ENCODE measurements around the gene NCAPD3.
"Not testable (repeated sequence)": the region's sequence is repeated elsewhere in the genome, so short reads cannot be mapped to it uniquely, and the experiment has no call there.

Gene NCAPD3

DNA sequence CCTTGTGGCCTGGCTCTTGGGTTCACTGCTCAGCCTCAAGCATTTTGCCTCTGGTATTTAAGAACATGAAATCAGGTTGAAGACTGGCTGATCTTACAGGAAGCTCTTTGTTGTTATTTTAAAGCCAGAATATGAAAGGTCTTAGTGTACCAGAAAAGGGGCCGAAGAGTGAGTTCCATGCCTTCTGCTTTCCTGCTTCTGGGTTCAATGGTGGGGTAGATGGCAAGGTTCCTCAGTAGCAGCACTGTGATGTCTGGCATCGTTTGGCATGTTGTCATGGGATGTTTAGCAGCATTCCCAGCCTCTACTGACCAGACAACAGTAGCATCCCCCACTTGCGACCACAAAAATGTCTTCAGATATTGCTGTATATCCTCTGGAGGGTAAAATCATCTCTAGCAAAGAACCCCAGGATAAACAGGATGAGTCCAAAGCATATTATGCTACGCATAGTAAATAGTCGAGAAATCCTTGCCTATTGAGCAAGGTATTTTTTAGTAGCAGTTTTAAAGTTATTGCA is 3.1 kb upstream of the NCAPD3 start:
- DNase-seq = no peak

DNA sequence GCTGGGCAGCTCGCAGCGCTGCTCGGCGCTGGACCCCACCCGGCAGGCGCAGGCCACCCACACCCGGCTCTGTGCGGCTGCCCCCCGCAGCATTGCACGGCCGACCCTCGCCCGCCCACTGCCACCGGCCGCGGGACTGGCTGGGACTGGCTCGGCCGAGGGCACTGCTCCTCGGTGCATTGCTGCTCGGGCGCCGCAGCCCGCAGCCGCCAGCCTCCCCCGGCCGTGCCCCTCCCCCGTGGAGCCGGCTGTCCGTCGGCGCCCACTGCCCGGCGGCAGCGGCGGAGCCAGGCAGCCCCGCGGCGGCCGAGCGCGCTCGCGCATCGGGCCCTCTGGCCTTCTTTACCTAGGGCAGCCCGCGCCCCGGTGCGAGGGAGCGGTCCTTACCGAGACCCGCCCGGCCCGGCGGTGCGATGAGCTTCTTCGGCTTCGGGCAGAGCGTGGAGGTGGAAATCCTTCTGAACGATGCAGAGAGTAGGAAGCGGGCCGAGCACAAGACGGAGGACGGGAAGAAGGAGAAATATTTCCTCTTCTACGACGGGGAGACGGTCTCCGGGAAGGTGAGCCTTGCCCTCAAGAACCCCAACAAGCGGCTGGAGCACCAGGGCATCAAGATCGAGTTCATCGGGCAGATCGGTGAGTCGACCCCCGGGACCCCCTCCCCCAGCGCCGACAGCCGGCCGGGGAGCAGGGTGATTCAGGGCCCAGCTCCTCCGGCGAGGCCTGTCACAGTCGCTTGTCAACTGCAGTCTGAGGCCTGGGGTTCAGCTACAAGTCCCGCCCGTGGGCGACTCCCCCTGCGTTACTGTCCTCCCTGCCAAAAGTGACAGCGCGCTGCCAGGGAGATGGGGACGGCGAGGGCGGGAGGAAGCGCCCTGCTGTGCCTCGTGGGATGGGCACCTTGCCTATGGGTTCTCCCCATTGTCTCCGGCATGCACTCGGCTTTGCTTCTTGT is 1.2 kb upstream of the NCAPD3 start:
- peak; percentile 19 to 83 (median 38) for DNase-seq

DNA sequence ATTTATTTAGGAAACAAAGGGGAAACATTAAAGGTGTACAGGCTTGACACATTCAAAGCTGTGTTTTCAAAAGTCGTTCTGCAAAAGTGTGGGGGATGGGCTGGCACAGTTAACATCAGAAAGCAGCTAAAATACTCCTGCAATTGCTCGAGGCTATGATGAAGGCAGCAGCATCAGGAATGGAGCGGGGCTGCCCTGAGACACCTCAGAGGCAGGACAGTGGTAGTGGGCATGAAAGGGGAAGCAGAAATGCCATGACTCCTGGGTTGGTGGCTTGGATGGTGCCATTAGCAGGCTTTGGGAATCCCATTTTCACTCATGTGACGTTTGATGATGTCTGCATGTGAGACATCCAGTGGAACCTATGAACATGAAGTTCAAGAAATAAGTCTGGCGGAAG is 646 bp downstream of the NCAPD3 start:
- peak in 1 of 5 experiments; percentile 31 for DNase-seq

DNA sequence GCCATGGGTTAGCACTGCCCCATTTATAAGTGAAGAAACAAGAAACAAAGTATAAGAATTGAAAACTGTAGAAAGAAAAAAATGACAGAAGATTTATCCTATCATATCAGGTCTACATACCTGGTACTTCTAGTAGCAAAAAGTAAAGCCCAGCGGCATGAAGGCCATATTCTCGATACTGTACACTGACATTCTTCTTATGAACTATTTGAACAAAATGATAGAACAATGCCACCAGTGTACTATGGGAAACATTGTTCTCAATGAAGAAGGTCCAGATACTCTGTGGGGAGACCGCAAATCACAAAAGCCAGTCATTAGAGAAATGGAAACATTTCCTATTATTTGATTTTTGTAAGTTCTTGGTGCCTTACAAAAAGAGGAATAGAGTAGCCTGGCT is 7.0 kb downstream of the NCAPD3 start:
- DNase-seq = no peak

DNA sequence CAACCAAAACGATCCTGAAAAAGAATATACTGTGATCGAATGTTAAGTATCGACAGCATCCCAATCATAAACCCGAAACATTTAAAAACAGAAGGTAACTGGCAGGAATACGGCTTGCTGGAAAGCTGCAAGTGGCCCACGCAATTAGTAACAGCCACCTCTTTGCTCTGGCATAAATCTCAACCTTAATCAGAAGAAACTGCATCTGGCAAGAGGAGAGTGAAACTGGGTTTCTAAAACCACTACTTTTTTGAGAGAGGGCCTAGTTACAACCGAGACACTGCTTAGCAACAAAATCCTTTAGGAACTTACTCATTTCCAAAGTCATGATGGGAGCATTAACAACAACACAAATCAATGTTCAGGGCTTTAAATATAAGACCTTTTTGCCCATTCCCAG is 7.9 kb downstream of the NCAPD3 start:
- DNase-seq = peak in 1 of 5 experiments; percentile 27

DNA sequence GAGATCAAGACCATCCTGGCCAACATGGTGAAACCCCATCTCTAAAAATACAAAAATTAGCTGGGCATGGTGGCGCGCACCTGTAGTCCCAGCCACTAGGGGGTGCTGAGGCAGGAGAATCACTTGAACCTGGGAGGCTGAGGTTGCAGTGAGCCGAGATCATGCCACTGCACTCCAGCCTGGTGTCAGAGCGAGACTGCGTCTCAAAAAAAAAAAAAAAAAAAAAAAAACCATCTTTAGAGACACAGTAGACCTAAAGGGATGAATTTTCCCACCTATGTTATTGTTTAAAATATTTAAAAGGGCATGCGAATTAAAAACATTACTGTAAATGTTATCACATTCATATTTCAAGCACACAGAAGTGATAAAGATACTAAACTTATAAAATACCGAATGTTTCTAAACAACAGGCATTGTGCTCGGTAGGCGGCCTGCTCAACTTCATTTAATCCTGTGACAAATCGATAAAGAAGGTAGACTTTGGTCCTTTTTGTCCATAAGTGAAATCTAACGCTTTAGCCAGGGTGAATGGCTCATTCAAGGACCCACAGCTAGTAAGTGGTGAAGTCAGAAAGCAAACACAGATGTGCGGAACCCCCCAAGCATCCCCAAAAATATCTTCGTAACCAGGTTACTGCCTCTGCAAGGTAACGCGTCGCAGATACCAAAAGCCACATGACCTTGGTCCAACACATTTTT is 16.1 kb downstream of the NCAPD3 start:
- peak; percentile 20 to 69 (median 40) for DNase-seq

DNA sequence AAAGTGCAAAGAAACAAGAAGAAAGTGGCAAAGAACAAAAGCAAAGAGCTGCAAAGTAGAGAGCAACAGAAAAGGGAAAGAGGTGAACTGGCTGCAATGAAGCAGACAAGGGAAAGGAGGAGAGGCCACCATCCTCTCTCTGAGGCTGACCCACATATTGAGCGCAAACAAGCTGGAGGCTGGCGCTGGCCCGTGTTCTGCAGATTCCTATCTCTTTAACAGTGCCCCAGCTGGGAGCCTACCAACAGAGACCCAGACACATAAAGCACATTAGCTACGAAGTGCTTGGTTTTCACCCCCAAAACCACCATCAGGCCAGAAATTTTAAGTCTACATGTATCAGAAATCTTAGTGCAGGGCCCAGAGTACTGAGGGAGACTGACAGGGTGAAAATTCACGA is 17.6 kb downstream of the NCAPD3 start:
- no peak for DNase-seq

DNA sequence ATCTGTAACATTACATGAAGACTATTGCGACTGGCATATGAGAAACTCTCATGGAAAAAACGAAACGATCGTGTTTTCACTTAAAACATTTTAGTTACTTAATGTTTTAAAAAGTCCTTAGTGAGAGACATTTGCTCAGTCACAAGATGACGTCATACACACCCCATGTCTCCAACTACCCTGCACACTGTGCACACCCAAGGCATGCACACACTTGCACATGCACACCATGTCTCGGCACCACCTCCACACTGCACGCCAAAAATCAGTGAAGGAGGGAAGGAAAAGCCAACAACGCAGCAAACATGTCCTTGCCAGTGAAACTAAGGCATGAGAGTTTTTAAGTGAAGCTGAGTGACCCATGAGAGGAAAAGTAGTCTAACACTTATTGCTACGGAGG is 18.0 kb downstream of the NCAPD3 start:
- no peak for DNase-seq

DNA sequence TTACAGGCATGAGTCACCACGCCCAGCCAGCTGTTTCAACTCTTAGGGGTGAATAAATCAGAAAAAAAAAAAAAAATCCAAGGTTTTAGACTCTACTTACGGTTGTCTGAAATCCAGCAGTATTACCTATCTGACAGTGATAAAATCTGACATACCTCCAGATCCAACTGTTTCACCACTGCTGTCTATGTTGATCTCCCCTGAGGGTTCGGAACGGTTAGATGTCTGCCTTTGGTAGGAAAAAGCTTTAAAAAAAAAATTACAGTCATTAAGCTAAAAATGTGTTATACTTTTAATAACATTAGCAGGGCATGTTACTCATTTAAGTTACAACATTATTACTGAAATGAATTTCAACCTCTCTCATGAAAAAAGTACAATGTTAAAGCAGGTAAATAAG is 21.1 kb downstream of the NCAPD3 start:
- no peak for DNase-seq

DNA sequence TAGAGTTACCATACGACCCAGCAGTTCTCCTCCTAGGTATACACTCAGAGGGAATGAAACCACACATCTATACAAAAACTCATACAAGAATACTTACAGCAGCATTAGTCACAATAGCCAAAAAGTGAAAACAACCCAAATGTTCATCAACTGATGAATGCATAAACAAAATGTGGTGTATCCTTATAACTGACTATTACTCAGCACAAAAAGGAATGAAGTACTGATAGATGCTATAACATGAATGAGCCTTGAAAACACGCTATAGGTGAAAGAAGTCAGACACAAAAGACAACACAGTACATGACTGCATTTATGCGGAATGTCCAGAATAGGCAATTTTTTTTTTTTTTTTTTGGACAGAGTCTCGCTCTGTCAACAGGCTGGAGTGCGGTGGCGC is 23.1 kb downstream of the NCAPD3 start:
- no peak for DNase-seq

DNA sequence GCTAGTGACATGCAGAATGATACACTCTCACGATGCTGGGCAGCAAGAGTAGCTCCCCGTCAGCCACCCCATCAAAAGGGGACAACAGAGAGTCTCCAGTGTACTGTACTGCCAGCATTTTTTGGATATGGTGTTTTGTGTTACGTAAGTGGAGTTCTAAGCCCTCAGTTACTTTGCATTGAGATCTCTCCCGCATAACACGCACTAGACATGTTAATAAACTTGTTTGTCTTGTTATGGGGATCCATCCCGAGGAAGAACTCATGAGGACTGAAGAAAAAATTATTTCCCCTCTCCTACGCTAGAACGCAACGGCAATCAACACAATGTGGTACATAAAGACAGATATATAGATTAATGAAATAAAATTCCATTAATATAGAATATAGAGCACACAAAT is 24.2 kb downstream of the NCAPD3 start:
- no peak for DNase-seq

DNA sequence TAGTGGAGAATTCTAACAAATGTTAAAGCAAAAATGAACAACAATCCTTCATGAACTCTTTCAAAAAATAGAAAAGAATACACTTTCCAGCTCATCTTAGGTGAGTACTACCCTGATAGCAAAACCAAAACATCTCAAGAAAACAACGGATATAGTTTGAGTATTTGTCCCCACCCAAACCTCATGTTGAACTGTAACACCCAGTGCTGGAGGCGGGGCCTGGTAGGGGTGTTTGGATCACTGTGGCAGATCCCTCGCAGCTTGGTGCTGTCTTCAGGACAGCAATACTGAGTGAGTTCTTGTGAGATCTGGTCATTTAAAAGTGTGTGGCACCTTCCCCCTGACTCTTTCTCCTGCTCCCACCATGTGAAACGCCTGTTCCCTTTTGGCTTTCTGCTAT is 27.0 kb downstream of the NCAPD3 start:
- DNase-seq = peak in 1 of 5 experiments; percentile 60

DNA sequence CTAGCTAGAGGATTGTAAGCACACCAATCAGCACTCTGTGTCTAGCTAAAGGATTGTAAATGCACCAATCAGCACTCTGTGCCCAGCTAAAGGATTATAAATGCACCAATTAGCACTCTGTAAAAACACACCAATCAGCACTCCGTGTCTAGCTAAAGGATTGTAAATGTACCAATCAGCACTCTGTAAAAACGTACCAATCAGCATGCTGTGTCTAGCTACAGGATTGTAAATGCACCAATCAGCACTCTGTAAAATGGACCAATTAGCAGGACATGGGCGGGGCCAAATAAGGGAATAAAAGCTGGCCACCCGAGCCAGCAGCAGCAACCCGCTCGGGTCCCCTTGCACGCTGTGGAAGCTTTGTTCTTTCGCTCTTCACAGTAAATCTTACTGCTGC is 35.7 kb downstream of the NCAPD3 start:
- not testable (repeated sequence) for DNase-seq

DNA sequence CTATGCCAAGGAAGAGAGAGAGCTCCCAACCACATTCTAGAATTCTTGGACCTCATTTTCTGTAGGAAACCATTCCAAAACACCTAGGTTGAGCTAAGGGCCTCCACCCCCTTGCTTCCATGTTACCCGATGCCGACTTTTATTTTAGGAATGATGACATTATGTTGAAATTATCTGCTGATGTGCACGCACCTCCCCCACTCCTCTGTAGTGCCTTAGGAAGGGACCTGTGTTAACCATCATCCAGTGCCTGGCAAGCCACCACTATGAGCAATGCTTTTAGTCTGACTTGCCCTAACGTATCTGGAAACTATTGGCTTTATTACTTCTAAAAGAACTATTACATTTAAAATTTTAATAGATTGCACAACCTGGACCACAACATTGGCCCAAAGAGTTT is 42.1 kb downstream of the NCAPD3 start:
- no peak for DNase-seq

DNA sequence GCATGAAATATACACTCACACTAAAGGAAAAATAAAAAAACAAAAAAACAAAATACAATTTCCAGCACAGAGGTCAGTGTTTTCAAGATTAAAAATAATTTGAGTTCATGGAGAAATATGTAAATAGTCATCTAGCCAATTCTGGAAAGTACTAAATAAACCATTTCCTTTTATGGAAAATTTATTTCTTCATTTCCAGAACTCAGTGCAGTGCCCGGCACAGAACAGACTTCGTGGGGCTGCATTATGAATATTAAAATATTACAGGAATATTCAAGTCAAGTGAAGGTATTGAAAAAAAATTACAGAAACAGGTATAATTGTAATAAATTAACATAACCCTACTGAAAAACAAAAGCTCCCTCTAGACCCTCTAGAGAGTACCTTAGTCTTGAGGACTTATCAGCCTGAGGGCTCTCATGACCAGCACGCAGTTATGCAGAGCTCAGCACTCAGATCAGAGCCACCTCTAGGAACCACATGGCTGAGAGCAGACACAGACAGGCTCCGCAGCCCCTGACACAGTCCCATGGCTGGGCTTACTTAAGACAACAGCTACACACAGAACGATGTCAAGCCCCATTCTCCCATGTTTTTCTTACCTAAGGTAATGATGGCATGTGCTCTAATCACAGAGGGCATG is 45.6 kb downstream of the NCAPD3 start:
- no peak for DNase-seq

DNA sequence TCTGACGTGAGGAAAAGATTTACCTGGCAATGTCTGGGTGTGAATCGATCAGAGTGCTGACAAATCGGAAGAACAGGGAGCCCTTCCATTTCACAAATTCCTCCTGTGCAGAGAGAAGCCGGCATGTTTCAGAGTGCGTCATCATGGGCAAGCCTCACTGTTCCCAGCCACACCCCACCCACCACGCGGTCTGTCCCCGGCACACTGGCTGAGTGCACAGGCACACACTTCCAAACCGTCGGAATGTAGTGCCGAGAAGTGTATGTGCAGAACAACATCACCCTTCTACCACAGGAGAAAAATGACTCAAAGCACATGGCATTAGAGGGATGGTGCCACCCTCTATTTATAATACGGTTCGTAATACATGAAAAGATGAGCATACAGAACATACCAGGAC is 47.5 kb downstream of the NCAPD3 start:
- no peak for DNase-seq

DNA sequence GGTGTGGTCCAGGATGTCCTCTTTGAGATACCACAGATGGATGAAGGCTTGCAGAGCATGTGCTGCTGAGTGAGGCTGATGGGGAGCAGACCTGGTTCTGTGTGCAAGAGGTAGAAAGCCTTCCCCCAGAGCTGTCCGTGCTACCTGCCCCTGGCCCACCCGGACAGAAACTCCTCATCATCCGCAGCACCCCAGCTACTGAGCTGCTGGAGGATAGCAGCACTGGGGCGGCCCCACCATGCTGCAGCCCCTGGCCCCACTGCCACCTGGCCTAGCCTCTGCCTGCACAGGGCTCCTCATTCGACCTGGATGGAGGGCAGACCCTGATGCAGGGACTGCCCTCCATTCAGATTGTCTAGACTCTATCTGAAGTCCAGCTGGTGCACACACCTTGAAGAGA is 50.5 kb downstream of the NCAPD3 start:
- no peak for DNase-seq

DNA sequence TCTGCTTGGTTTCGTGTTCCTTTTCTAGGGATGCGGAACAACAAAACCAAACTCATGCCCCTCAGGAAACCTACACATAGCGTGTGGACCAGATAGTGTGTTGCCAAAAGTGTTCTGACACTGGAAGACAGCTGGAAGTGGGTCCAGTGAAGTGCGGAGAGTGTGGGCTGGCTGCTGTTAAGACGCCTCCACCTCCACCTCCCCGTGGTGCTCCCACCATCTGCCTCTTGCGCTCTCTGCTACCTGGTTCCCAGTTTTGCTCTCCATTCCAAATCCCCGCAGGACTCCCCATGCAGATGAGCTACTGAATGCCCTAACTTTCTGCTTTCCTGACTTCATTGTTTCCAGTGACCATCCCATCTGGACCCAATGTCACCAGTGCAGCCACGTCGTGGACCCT is 51.8 kb downstream of the NCAPD3 start:
- no peak for DNase-seq

DNA sequence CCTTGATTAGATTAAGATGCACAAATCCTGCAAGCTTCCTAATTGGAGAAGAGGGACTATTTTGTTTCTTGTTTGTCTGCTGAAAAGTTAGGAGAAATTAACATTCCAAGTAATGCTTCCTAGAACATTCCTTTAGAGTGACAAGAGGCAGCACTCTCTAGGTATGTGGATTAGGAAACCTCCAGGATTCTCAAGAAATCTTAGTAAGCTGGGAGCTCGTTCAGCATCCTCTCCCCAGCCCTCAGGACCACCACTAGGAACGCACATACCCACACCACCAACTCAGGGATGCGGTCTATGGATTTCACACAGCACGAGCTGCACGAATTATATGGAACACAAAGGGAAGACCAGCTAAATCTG is 52.9 kb downstream of the NCAPD3 start:
- DNase-seq = no peak

DNA sequence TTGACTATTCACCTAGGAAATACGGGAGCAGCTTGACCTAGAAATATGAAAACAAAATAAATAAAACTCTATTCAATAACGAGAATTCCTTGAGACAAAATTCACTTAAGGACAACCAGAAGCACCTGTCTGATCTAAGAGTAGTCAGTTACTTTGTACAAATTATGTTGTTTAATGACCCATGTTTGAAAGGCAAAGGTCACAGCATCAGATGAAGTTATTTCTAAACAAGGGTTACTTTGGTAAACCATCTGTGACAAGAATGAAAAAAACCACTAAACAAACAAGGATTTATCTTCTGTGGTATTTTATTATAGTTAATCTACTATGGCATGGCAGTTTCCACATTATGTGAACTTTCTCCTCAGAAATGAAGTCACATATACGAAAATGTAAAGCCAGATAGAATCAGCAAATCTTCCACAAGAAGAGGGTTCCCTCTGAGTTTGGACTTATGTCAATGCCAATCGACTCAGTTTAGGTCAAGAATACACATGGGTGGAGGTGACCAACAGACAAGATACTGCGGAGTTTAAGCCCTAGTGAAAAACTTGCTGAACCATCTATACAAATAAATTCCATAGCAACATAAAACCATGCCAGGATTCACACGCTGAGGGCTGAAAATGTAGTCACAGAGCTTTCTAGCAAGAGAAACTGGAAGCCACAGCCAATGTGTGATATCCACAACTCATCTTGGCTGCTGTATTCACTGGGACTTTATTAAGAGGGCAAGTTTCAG is 53.4 kb downstream of the NCAPD3 start:
- no peak for DNase-seq

DNA sequence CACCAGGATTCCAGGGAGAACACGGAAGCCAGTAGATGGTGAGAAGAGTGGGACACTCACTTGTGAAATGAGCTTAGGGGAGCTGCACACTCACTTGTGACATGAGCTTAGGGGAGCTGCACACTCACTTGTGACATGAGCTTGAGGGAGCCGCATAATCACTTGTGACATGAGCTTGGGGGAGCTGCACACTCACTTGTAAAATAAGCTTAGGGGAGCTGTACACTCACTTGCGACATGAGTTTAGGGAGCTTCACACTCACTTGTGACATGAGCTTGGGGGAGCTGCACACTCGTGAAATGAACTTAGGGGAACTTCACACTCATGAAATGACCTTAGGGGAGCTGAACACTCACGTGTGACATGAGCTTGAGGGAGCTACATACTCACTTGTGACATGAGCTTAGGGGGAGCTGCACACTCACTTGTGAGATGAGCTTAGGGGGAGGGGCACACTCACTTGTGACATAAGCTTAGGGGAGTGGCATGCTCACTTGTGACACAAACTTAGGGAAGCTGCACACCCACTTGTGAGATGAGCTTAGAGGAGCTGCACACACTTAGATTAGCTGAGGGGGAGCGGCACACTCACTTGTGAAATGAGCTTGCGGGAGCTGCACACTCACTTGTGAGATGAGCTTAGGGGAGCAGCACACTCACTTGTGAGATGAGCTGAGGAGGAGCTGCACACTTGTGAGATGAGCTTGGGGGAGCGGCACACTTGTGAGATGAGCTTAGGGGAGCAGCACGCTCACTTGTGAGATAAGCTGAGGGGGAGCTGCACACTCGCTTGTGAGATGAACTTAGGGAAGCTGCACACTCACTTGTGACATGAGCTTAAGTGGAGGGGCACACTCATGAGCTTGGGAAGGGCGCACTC is 59.0 kb downstream of the NCAPD3 start:
- peak in 1 of 5 experiments; percentile 81 for DNase-seq

DNA sequence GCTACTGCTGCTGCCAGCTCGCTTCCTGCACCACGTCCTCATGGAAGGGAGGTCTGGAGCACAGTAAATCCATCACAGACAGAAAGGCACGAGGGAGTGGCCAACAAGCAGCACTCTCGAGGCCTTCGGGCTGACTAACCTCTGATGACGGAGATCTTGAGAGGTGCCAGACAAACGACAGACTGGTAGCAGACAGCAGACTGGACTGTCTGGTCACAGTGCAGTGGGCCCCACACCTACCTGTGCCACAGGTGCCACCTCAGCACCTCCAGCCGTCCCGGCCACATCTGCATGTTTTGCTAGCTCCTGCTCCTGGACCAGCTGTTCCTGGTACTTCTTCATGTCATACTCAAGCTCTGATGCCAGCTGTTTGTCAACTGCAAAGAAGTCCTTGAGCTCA is 64.1 kb downstream of the NCAPD3 start:
- DNase-seq = no peak

All from T-helper 2 cell (primary cell).